GM13977 (cell line): ENCODE results near the gene LGALSL.

Experiments used
- DNase-seq: peaks from one replicate; pipeline ENCODE4 v3.0.0; 2012; ENCODE audit warnings: low spot score
- in situ Hi-C: fragments of 300-500 bp; cut with MboI; formaldehyde crosslinking; loops from one replicate; pipeline ENCODE4 v1.12.0; 2022; ENCODE audit warnings: low sequenced_read_pairs, low pct_unique_long_range_greater_than_20kb, mixed read lengths, inconsistent platforms; ENCODE audit not compliant: unreplicated experiment
- TF ChIP-seq, protein P1 (sequence below): IDR thresholded peaks from 2 replicates; pipeline ENCODE4 v1.5.1; 2012; ENCODE audit warnings: mild to moderate bottlenecking, control low read depth; ENCODE audit not compliant: insufficient read depth; ENCODE audit errors: extremely low read depth, missing control alignments

The LGALSL gene

DNA sequence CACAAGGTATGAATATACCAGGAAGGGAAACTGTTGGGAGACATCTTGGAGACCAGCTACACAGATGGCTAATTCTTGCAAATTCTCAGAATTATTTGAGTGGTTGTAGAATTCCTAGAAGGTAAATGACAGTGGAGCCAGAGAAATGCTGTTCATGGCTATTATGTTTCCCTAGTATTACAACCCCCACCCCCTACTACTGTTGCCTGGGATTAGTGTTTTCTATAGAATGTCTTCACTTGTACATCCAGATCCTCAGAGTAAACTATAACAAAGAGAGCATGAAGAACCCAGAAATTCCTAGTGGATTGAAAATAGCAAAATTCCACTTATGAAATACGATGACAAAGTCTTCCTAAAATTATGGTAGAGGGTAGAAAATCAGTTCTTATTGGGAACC, 15.3 kb downstream of the LGALSL start:
- in situ Hi-C loops, result no loop called here
- no peak for DNase-seq
- TF ChIP-seq, protein P1, sequence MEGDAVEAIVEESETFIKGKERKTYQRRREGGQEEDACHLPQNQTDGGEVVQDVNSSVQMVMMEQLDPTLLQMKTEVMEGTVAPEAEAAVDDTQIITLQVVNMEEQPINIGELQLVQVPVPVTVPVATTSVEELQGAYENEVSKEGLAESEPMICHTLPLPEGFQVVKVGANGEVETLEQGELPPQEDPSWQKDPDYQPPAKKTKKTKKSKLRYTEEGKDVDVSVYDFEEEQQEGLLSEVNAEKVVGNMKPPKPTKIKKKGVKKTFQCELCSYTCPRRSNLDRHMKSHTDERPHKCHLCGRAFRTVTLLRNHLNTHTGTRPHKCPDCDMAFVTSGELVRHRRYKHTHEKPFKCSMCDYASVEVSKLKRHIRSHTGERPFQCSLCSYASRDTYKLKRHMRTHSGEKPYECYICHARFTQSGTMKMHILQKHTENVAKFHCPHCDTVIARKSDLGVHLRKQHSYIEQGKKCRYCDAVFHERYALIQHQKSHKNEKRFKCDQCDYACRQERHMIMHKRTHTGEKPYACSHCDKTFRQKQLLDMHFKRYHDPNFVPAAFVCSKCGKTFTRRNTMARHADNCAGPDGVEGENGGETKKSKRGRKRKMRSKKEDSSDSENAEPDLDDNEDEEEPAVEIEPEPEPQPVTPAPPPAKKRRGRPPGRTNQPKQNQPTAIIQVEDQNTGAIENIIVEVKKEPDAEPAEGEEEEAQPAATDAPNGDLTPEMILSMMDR, result no peak

DNA sequence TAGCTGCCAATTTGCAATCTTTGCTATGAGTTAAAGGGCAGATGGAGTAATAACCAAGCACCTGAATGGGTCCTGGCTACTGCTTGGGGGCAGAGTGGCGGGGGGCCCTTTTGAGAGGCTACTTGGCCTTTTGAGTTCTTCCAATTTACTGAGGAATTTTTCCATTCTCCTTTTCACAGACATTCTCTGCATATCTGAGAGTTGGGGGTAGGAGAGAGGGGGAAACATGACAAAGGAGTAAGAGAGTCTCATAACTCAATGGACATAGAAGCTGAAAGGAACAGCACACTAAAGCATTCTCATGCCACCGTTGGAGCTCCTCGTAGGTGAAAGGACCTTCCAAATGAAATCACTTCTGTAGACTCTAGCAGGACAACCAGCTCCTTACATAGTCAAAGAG, 16.1 kb downstream of the LGALSL start:
- in situ Hi-C loops, result no loop called here
- DNase-seq, result no peak
- TF ChIP-seq, protein P1, result no peak

DNA sequence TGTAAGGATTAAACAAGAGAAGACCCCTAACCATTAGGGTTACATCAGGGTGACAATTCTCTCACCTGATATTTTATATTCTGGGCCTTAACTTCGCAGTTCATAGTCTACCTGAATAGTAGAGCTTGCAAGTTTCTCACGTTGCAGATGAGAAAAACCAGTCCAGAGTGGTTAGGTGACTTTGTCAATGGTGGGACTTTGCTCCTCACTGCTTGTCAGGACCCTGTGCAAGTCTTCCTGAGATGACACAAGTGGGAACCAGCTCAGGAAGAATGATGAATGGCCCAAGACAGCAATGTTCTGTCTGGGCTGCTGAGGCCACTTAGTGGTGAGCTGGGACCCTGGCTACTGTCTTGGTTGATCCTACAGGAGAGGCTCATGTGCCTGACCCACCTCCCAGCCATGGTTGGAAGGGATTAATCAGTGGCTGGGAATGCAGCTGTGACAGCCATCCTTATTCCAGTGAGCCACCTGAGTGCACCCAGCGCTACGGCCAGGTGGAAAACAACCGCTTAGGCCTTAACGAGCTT, 16.9 kb downstream of the LGALSL start:
- in situ Hi-C loops, result no loop called here
- DNase-seq, result no peak
- TF ChIP-seq, protein P1, result no peak

DNA sequence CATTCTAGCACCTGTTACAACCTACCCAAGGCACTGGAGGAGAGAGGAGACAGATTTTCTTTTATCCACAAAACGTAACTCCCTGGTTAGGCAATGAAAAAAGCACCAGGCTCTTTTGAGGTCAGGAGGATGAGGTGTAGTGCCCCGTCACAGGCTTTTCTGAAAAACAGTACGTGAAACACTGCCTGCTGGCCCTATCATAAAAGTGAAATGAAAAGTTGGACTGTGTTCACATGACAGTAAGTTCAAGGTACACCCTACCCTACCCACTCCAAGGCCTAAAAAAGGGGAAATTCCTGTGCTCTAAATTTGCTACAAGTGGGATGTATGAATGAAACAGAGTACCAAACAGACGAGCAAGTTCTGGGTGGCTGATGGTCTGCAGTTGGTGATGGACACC, 17.6 kb downstream of the LGALSL start:
- TF ChIP-seq, protein P1, result no peak
- no peak for DNase-seq
- in situ Hi-C loops, result no loop called here

DNA sequence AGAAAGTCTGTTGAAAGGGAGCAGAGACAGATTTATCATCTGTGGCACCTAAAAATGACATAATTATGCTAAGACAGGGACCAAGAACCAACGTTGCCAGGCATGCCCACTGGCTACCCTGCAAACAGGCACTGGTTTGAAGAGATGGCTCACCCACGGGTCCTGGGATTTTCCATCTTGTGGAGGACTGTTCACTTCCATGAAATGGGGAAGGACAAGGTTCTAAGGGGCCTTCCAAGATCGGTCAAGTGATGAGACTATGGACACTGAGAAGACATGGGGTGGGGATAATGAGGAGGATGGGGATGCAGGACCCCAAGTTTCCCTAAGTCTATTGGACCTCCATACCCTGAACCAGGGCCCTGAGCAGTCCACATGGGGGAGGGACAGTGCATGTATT, 18.9 kb downstream of the LGALSL start:
- no peak for DNase-seq
- TF ChIP-seq, protein P1, result no peak
- in situ Hi-C loops, result no loop called here

DNA sequence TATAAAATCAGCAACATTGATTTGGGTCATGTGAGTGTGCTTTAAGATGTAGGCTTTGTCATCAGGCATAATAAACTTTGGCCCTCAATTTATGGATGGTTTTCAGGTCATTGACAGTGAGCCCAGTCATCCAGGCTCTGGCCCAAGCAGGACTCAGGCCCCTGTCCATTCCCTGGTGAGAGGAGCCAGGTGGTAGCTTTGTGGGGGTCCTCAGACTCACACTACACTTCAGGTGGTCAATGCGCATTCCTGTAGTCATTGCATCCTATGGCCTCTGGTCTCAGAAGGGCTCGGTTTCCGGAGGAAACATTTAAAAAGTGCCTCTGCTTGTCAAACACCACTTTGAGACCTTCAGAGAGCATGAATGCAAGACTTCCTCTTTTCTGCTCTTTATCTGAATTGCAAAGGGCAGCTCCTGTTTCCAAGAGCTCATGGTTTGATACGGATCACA, 20.2 kb downstream of the LGALSL start:
- TF ChIP-seq, protein P1, result no peak
- DNase-seq, result no peak
- in situ Hi-C loops, result no loop called here

DNA sequence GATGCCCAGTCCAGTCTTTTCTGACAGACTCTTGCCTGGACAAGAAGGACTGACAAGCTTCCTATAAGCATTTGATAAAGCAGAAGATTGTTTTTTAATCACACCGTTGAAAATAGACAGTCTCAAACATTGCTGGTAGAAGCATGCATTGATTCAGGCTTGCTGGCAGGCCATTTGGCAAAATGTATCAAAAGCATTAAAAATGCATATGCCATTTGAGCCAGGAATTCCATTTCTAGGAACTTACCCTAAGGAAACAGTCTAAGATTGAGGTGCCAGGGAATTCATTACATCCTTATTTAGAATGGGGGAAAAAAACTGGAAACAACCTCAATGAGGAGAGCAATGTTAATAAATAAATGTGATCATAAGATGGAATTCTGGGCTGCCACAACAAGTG, 20.7 kb downstream of the LGALSL start:
- DNase-seq, result no peak
- TF ChIP-seq, protein P1, result no peak
- in situ Hi-C loops, result no loop called here
